NT2/D1 (cell line): ENCODE data around the gene MADCAM1.

Experiments
- DNase-seq: peaks from one replicate; pipeline ENCODE4 v3.0.0-alpha.2; 2011; ENCODE audit warnings: low read depth, low spot score
- H3K27me3 ChIP-seq: 2 replicates; pipeline ENCODE4 v1.6.0; 2011; ENCODE audit warnings: mild to moderate bottlenecking; ENCODE audit not compliant: insufficient read length, insufficient read depth
- H3K36me3 ChIP-seq: 2 replicates; pipeline ENCODE4 v1.6.1; 2011; ENCODE audit warnings: mild to moderate bottlenecking, low read length, mixed read lengths; ENCODE audit not compliant: insufficient read depth, insufficient read length
- H3K4me1 ChIP-seq: 2 replicates; pipeline ENCODE4 v1.5.1; 2011; ENCODE audit not compliant: insufficient read depth, insufficient read length
- H3K4me3 ChIP-seq: 2 replicates; pipeline ENCODE4 v1.5.1; 2011; ENCODE audit warnings: low read depth; ENCODE audit not compliant: insufficient read length
- H3K9ac ChIP-seq: 2 replicates; pipeline ENCODE4 v1.6.0; 2011; ENCODE audit warnings: low read depth; ENCODE audit not compliant: insufficient read length
- H3K9me3 ChIP-seq: 2 replicates; pipeline ENCODE4 v1.5.1; 2011; ENCODE audit warnings: mild to moderate bottlenecking, low read length; ENCODE audit not compliant: insufficient read depth
- SUZ12 ChIP-seq: IDR thresholded peaks from 2 replicates; pipeline ENCODE4 v1.6.1; 2011; ENCODE audit not compliant: insufficient read length, insufficient read depth; ENCODE audit errors: extremely low read depth
- YY1 ChIP-seq: IDR thresholded peaks from 2 replicates; pipeline ENCODE4 v1.6.1; 2011; ENCODE audit not compliant: insufficient read length, insufficient read depth
- ZNF274 ChIP-seq: IDR thresholded peaks from 2 replicates; pipeline ENCODE4 v1.6.1; 2011; ENCODE audit warnings: mild to moderate bottlenecking, low read depth, low read length

The MADCAM1 gene

GRCh38 chr19:535017-535835, 38.9 kb downstream of the MADCAM1 start:
- Histone ChIP-seq H3K9ac (peak overlapping the region; percentile 61), H3K4me1 (peaks cover 21% of the 10 kb centered on the region), H3K9me3 (no peaks in the 10 kb centered on the region), H3K27me3 (no peaks in the 10 kb centered on the region), H3K4me3 (no peak overlapping the region), H3K36me3 (peaks cover 62% of the 10 kb centered on the region)
- no peak for DNase-seq
- TF ChIP-seq YY1: no peak
- no peak for TF ChIP-seq SUZ12
- no peak for TF ChIP-seq ZNF274

GRCh38 chr19:536031-536880, 40.0 kb downstream of the MADCAM1 start:
- Histone ChIP-seq H3K4me1 (peaks cover 19% of the 10 kb centered on the region), H3K4me3 (no peak overlapping the region), H3K36me3 (peaks cover 67% of the 10 kb centered on the region), H3K9me3 (no peaks in the 10 kb centered on the region), H3K9ac (no peak overlapping the region), H3K27me3 (no peaks in the 10 kb centered on the region)
- no peak for TF ChIP-seq ZNF274
- no peak for TF ChIP-seq SUZ12
- TF ChIP-seq YY1: no peak
- DNase-seq: no peak

- no peak for DNase-seq
- no peak for TF ChIP-seq ZNF274
- Histone ChIP-seq H3K9me3 (no peaks in the 10 kb centered on the region), H3K36me3 (peaks cover 74% of the 10 kb centered on the region), H3K4me1 (peaks cover 19% of the 10 kb centered on the region), H3K4me3 (no peak overlapping the region), H3K9ac (no peak overlapping the region), H3K27me3 (no peaks in the 10 kb centered on the region)
Observed at GRCh38 chr19:536881-537404, 40.7 kb downstream of the MADCAM1 start.

- H3K36me3 ChIP-seq: peaks cover 78% of the 10 kb centered on the region
- H3K4me1 ChIP-seq: peaks cover 11% of the 10 kb centered on the region
- no peaks in the 10 kb centered on the region for H3K27me3 ChIP-seq
Observed at GRCh38 chr19:538641-539428, 42.5 kb downstream of the MADCAM1 start.

GRCh38 chr19:539429-540030, 43.2 kb downstream of the MADCAM1 start:
- peaks cover 7% of the 10 kb centered on the region for H3K4me1 ChIP-seq

More at GRCh38 chr19:538641-539428, 42.5 kb downstream of the MADCAM1 start:
- no peak for DNase-seq
- Histone ChIP-seq H3K9me3 (no peaks in the 10 kb centered on the region), H3K4me3 (no peak overlapping the region), H3K9ac (no peak overlapping the region)
- TF ChIP-seq YY1: no peak
- no peak for TF ChIP-seq SUZ12
- no peak for TF ChIP-seq ZNF274

GRCh38 chr19:540867-541637, 44.8 kb downstream of the MADCAM1 start:
- TF ChIP-seq SUZ12 (no peak), YY1 (no peak), ZNF274 (no peak)
- Histone ChIP-seq H3K36me3 (peaks cover 59% of the 10 kb centered on the region), H3K9ac (no peak overlapping the region), H3K9me3 (no peaks in the 10 kb centered on the region), H3K4me1 (no peaks in the 10 kb centered on the region), H3K27me3 (no peaks in the 10 kb centered on the region), H3K4me3 (no peak overlapping the region)
- DNase-seq: no peak

More at GRCh38 chr19:539429-540030, 43.2 kb downstream of the MADCAM1 start:
- TF ChIP-seq ZNF274 (no peak), YY1 (no peak), SUZ12 (no peak)
- DNase-seq: no peak
- peaks cover 73% of the 10 kb centered on the region for H3K36me3 ChIP-seq
- H3K4me3 ChIP-seq: no peak overlapping the region
- no peaks in the 10 kb centered on the region for H3K27me3 ChIP-seq
- no peaks in the 10 kb centered on the region for H3K9me3 ChIP-seq
- no peak overlapping the region for H3K9ac ChIP-seq
